ENCODE data around the gene TRAPPC2L.

Gene TRAPPC2L

DNA sequence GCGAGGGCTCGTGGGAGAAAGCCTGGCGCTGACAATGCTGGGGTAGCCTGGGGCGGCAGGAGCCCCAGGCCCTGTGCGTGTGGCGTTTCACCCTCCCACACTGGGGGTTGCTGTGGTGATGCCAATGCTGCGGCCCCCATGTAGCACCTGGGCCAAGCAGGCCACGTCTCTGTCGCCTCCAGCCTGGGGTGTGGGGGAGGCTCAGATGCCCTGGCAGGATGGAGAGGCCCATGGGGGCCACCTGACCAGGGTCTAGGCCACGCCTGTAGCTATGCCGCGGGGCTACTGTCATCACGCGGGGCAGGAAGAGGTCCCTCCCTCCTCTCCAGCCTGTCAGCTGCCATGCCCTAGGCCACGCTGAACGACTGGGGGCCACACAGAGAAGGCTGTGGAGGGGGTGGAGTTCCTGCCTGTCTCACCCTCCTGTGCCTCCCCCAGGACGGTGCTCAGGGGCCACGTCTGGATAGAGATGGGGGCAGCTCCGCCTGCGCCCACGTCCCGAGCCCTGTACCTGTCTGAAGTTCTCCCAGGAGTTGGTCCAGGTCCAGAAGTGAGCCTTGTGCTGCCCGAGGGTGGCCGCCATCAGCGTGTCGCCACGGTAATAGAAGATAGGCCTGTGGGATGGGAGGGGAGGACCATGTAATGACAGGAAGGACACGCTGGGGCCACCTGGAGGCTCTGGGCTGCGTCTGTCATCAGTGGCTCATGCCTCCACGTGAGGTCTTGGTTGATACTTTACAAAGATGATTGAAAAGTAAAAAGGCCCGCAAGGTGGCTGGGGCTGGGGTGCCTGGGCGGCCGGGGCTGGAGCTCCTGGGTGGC lies 32.5 kb upstream of the TRAPPC2L start:
- peak overlapping the region; percentile 92 for H4K8ac ChIP-seq (ENCODE audit: low read depth, low read length)
- no peak overlapping the region for H3K14ac ChIP-seq (ENCODE audit: low read length)
- no peak overlapping the region for H2AK5ac ChIP-seq (ENCODE audit: low read depth, low read length)
- no peak overlapping the region for H4K91ac ChIP-seq (ENCODE audit: low read depth, low read length, poor library complexity)
- no peak overlapping the region for H3K4me3 ChIP-seq (ENCODE audit: low read length in 2 of 2)
- H3K4me2 ChIP-seq (ENCODE audit: insufficient read depth, low read length, poor library complexity, severe bottlenecking): no peak overlapping the region
- no peak overlapping the region for H2AFZ ChIP-seq (ENCODE audit: low read length)
- peaks cover 2% of the 10 kb centered on the region for H3K79me1 ChIP-seq (ENCODE audit: low read depth, low read length)
- H3K9me3 ChIP-seq (replicated peaks in 1 of 2; ENCODE audit: control insufficient read depth in 2 of 2, insufficient read depth in 1 of 2, low read depth in 1 of 2, low read length in 2 of 2): no peaks in the 10 kb centered on the region
- no peak for DNase-seq (ENCODE audit: low spot score)
- H3K18ac ChIP-seq (ENCODE audit: low read length): no peak overlapping the region
- peak overlapping the region; percentile 37 for H2BK15ac ChIP-seq (ENCODE audit: low read length)
- H3K4ac ChIP-seq (ENCODE audit: low read length): no peak overlapping the region
- H2BK120ac ChIP-seq (ENCODE audit: low read depth, low read length): no peak overlapping the region
- H2BK12ac ChIP-seq (ENCODE audit: low read length): no peak overlapping the region
- no peak overlapping the region for H3K27ac ChIP-seq (replicated peaks; ENCODE audit: low read length)
- no peaks in the 10 kb centered on the region for H3K36me3 ChIP-seq (replicated peaks in 1 of 2; ENCODE audit: control insufficient read depth in 2 of 2, insufficient read depth in 2 of 2, low read length in 2 of 2)
- WGBS, 2 donors (ENCODE audit: extremely low coverage in 2 of 2, insufficient read length in 2 of 2, insufficient replicate concordance in 1 of 2): no CpG with 5 or more reads among the region's 33 CpGs
- no peak overlapping the region for H3K9ac ChIP-seq (ENCODE audit: low read depth, low read length, poor library complexity)
- no peaks in the 10 kb centered on the region for H3K4me1 ChIP-seq (ENCODE audit: control insufficient read depth in 2 of 2, insufficient read depth in 1 of 2, low read depth in 1 of 2, low read length in 2 of 2)
- no peak overlapping the region for H2BK5ac ChIP-seq (ENCODE audit: low read length)
- no peaks in the 10 kb centered on the region for H3K27me3 ChIP-seq (ENCODE audit: control insufficient read depth in 3 of 3, insufficient read depth in 3 of 3, low read depth in 1 of 3, low read length in 3 of 3)
- H3K23ac ChIP-seq (ENCODE audit: low read depth, low read length, poor library complexity): no peak overlapping the region

GRCh38 chr16:88825146-88825545 lies 31.8 kb upstream of the TRAPPC2L start:
- Histone ChIP-seq H3K4me2 (ENCODE audit: insufficient read depth, low read length, poor library complexity, severe bottlenecking) (no peak overlapping the region), H3K4ac (ENCODE audit: low read length) (no peak overlapping the region), H2BK5ac (ENCODE audit: low read length) (no peak overlapping the region), H4K91ac (ENCODE audit: low read depth, low read length, poor library complexity) (no peak overlapping the region), H3K9me3 (replicated peaks in 1 of 2; ENCODE audit: control insufficient read depth in 2 of 2, insufficient read depth in 1 of 2, low read depth in 1 of 2, low read length in 2 of 2) (no peaks in the 10 kb centered on the region), H2AK5ac (ENCODE audit: low read depth, low read length) (no peak overlapping the region), H3K27ac (replicated peaks; ENCODE audit: low read length) (no peak overlapping the region), H3K18ac (ENCODE audit: low read length) (no peak overlapping the region), H2BK12ac (ENCODE audit: low read length) (no peak overlapping the region), H4K8ac (ENCODE audit: low read depth, low read length) (no peak overlapping the region), H3K27me3 (ENCODE audit: control insufficient read depth in 3 of 3, insufficient read depth in 3 of 3, low read depth in 1 of 3, low read length in 3 of 3) (no peaks in the 10 kb centered on the region), H3K4me1 (ENCODE audit: control insufficient read depth in 2 of 2, insufficient read depth in 1 of 2, low read depth in 1 of 2, low read length in 2 of 2) (no peaks in the 10 kb centered on the region), H3K4me3 (ENCODE audit: low read length in 2 of 2) (no peak overlapping the region), H3K9ac (ENCODE audit: low read depth, low read length, poor library complexity) (no peak overlapping the region), H2AFZ (ENCODE audit: low read length) (no peak overlapping the region), H3K36me3 (replicated peaks in 1 of 2; ENCODE audit: control insufficient read depth in 2 of 2, insufficient read depth in 2 of 2, low read length in 2 of 2) (no peaks in the 10 kb centered on the region), H2BK120ac (ENCODE audit: low read depth, low read length) (no peak overlapping the region), H3K79me1 (ENCODE audit: low read depth, low read length) (peaks cover 2% of the 10 kb centered on the region), H3K14ac (ENCODE audit: low read length) (no peak overlapping the region), H2BK15ac (ENCODE audit: low read length) (no peak overlapping the region), H3K23ac (ENCODE audit: low read depth, low read length, poor library complexity) (no peak overlapping the region)
- DNase-seq (ENCODE audit: low spot score): no peak
- WGBS, 2 donors (ENCODE audit: extremely low coverage in 2 of 2, insufficient read length in 2 of 2, insufficient replicate concordance in 1 of 2): no CpG with 5 or more reads among the region's 12 CpGs

GRCh38 chr16:88826070-88826840 lies 30.7 kb upstream of the TRAPPC2L start:
- no peak overlapping the region for H2AK5ac ChIP-seq (ENCODE audit: low read depth, low read length)
- H3K4ac ChIP-seq (ENCODE audit: low read length): no peak overlapping the region
- H2BK120ac ChIP-seq (ENCODE audit: low read depth, low read length): no peak overlapping the region
- no peak overlapping the region for H3K27ac ChIP-seq (replicated peaks; ENCODE audit: low read length)
- WGBS, 2 donors (ENCODE audit: extremely low coverage in 2 of 2, insufficient read length in 2 of 2, insufficient replicate concordance in 1 of 2): no CpG with 5 or more reads among the region's 26 CpGs
- H3K4me3 ChIP-seq (ENCODE audit: low read length in 2 of 2): no peak overlapping the region
- no peaks in the 10 kb centered on the region for H3K9me3 ChIP-seq (replicated peaks in 1 of 2; ENCODE audit: control insufficient read depth in 2 of 2, insufficient read depth in 1 of 2, low read depth in 1 of 2, low read length in 2 of 2)
- no peak overlapping the region for H2BK15ac ChIP-seq (ENCODE audit: low read length)
- H3K14ac ChIP-seq (ENCODE audit: low read length): peak overlapping the region; percentile 71
- H3K79me1 ChIP-seq (ENCODE audit: low read depth, low read length): peaks cover 4% of the 10 kb centered on the region
- peak overlapping the region; percentile 66 for H2BK5ac ChIP-seq (ENCODE audit: low read length)
- no peaks in the 10 kb centered on the region for H3K36me3 ChIP-seq (replicated peaks in 1 of 2; ENCODE audit: control insufficient read depth in 2 of 2, insufficient read depth in 2 of 2, low read length in 2 of 2)
- no peak overlapping the region for H3K23ac ChIP-seq (ENCODE audit: low read depth, low read length, poor library complexity)
- no peaks in the 10 kb centered on the region for H3K4me1 ChIP-seq (ENCODE audit: control insufficient read depth in 2 of 2, insufficient read depth in 1 of 2, low read depth in 1 of 2, low read length in 2 of 2)
- H3K4me2 ChIP-seq (ENCODE audit: insufficient read depth, low read length, poor library complexity, severe bottlenecking): no peak overlapping the region
- H3K9ac ChIP-seq (ENCODE audit: low read depth, low read length, poor library complexity): peak overlapping the region; percentile 24
- no peak overlapping the region for H2BK12ac ChIP-seq (ENCODE audit: low read length)
- H3K27me3 ChIP-seq (ENCODE audit: control insufficient read depth in 3 of 3, insufficient read depth in 3 of 3, low read depth in 1 of 3, low read length in 3 of 3): no peaks in the 10 kb centered on the region
- H4K8ac ChIP-seq (ENCODE audit: low read depth, low read length): peak overlapping the region; percentile 17
- no peak overlapping the region for H3K18ac ChIP-seq (ENCODE audit: low read length)
- no peak overlapping the region for H2AFZ ChIP-seq (ENCODE audit: low read length)
- no peak overlapping the region for H4K91ac ChIP-seq (ENCODE audit: low read depth, low read length, poor library complexity)
- no peak for DNase-seq (ENCODE audit: low spot score)

- Histone ChIP-seq H3K4ac (ENCODE audit: low read length) (no peak overlapping the region), H3K14ac (ENCODE audit: low read length) (no peak overlapping the region), H4K91ac (ENCODE audit: low read depth, low read length, poor library complexity) (no peak overlapping the region), H2AFZ (ENCODE audit: low read length) (no peak overlapping the region), H3K4me1 (ENCODE audit: control insufficient read depth in 2 of 2, insufficient read depth in 1 of 2, low read depth in 1 of 2, low read length in 2 of 2) (no peaks in the 10 kb centered on the region), H3K27ac (replicated peaks; ENCODE audit: low read length) (no peak overlapping the region), H2AK5ac (ENCODE audit: low read depth, low read length) (no peak overlapping the region), H3K36me3 (replicated peaks in 1 of 2; ENCODE audit: control insufficient read depth in 2 of 2, insufficient read depth in 2 of 2, low read length in 2 of 2) (no peaks in the 10 kb centered on the region), H2BK5ac (ENCODE audit: low read length) (peak overlapping the region; percentile 75), H2BK15ac (ENCODE audit: low read length) (no peak overlapping the region), H3K27me3 (ENCODE audit: control insufficient read depth in 3 of 3, insufficient read depth in 3 of 3, low read depth in 1 of 3, low read length in 3 of 3) (no peaks in the 10 kb centered on the region), H3K23ac (ENCODE audit: low read depth, low read length, poor library complexity) (no peak overlapping the region), H2BK120ac (ENCODE audit: low read depth, low read length) (no peak overlapping the region), H3K9me3 (replicated peaks in 1 of 2; ENCODE audit: control insufficient read depth in 2 of 2, insufficient read depth in 1 of 2, low read depth in 1 of 2, low read length in 2 of 2) (no peaks in the 10 kb centered on the region), H3K79me1 (ENCODE audit: low read depth, low read length) (peaks cover 4% of the 10 kb centered on the region), H2BK12ac (ENCODE audit: low read length) (no peak overlapping the region), H4K8ac (ENCODE audit: low read depth, low read length) (no peak overlapping the region), H3K18ac (ENCODE audit: low read length) (no peak overlapping the region), H3K4me3 (ENCODE audit: low read length in 2 of 2) (no peak overlapping the region), H3K9ac (ENCODE audit: low read depth, low read length, poor library complexity) (no peak overlapping the region), H3K4me2 (ENCODE audit: insufficient read depth, low read length, poor library complexity, severe bottlenecking) (no peak overlapping the region)
- no peak for DNase-seq (ENCODE audit: low spot score)
- WGBS, 2 donors (ENCODE audit: extremely low coverage in 2 of 2, insufficient read length in 2 of 2, insufficient replicate concordance in 1 of 2): no CpG with 5 or more reads among the region's 21 CpGs
Observed at GRCh38 chr16:88827727-88828126, 29.2 kb upstream of the TRAPPC2L start.

Measured in neuronal stem cell (in vitro differentiated cells).